ENCODE measurements around the gene CCNYL1. TPM values are rescaled to one million over a fixed set of nuclear protein-coding genes. Genes with fewer than 3 reads are reported as not detected.
"Not testable (repeated sequence)": the region's sequence is repeated elsewhere in the genome, so short reads cannot be mapped to it uniquely, and the experiment has no call there.

The CCNYL1 gene
- polyA plus RNA-seq, 1 donor = 19.6 TPM

- Histone ChIP-seq H3K27ac (ENCODE audit: low read length) (peak overlapping the region; percentile 14), H3K36me3 (ENCODE audit: control insufficient read depth, insufficient read depth, low read length) (peaks cover 14% of the 10 kb centered on the region), H3K9me3 (ENCODE audit: control insufficient read depth, low read depth, low read length) (no peaks in the 10 kb centered on the region), H3K4me1 (ENCODE audit: control insufficient read depth, insufficient read depth, low read length) (peaks cover 17% of the 10 kb centered on the region), H3K27me3 (ENCODE audit: control insufficient read depth, insufficient read depth, low read length) (no peaks in the 10 kb centered on the region), H3K4me3 (ENCODE audit: low read length) (no peak overlapping the region)
- peak in 1 of 2 donors; percentile 30 for DNase-seq
- no CpG with 5 or more reads among the region's 7 CpGs for WGBS (ENCODE audit: insufficient coverage, low lambda C conversion rate)
These were observed 38.9 kb downstream of the CCNYL1 start for GRCh38 chr2:207750345-207750744.

- WGBS (ENCODE audit: insufficient coverage, low lambda C conversion rate) = 83% methylated on average over 2 of the region's 2 CpGs
- H3K36me3 ChIP-seq (ENCODE audit: control insufficient read depth, insufficient read depth, low read length) = peaks cover 14% of the 10 kb centered on the region
- peak overlapping the region; percentile 14 for H3K27ac ChIP-seq (ENCODE audit: low read length)
- no peaks in the 10 kb centered on the region for H3K9me3 ChIP-seq (ENCODE audit: control insufficient read depth, low read depth, low read length)
- H3K4me1 ChIP-seq (ENCODE audit: control insufficient read depth, insufficient read depth, low read length) = peaks cover 17% of the 10 kb centered on the region
- no peaks in the 10 kb centered on the region for H3K27me3 ChIP-seq (ENCODE audit: control insufficient read depth, insufficient read depth, low read length)
- H3K4me3 ChIP-seq (ENCODE audit: low read length) = no peak overlapping the region
- DNase-seq = no peak
These were observed 39.4 kb downstream of the CCNYL1 start for GRCh38 chr2:207750876-207751275.

GRCh38 chr2:207753688-207754087 is 42.2 kb downstream of the CCNYL1 start:
- H3K27me3 ChIP-seq (ENCODE audit: control insufficient read depth, insufficient read depth, low read length); DNase-seq; H3K4me3 ChIP-seq (ENCODE audit: low read length); H3K9me3 ChIP-seq (ENCODE audit: control insufficient read depth, low read depth, low read length); H3K27ac ChIP-seq (ENCODE audit: low read length): not testable (repeated sequence)
- Histone ChIP-seq H3K36me3 (ENCODE audit: control insufficient read depth, insufficient read depth, low read length) (peaks cover 14% of the 10 kb centered on the region), H3K4me1 (ENCODE audit: control insufficient read depth, insufficient read depth, low read length) (peaks cover 18% of the 10 kb centered on the region)
- 100% methylated on average over 1 of the region's 2 CpGs for WGBS (ENCODE audit: insufficient coverage, low lambda C conversion rate)

GRCh38 chr2:207754498-207755383 is 43.3 kb downstream of the CCNYL1 start:
- H3K4me1 ChIP-seq (ENCODE audit: control insufficient read depth, insufficient read depth, low read length) = peaks cover 18% of the 10 kb centered on the region
- no peak for DNase-seq
- no peak overlapping the region for H3K27ac ChIP-seq (ENCODE audit: low read length)
- no peaks in the 10 kb centered on the region for H3K27me3 ChIP-seq (ENCODE audit: control insufficient read depth, insufficient read depth, low read length)
- H3K36me3 ChIP-seq (ENCODE audit: control insufficient read depth, insufficient read depth, low read length) = peaks cover 19% of the 10 kb centered on the region
- WGBS (ENCODE audit: insufficient coverage, low lambda C conversion rate) = 100% methylated on average over 3 of the region's 6 CpGs
- H3K4me3 ChIP-seq (ENCODE audit: low read length) = no peak overlapping the region
- no peaks in the 10 kb centered on the region for H3K9me3 ChIP-seq (ENCODE audit: control insufficient read depth, low read depth, low read length)

GRCh38 chr2:207758025-207758424 is 46.6 kb downstream of the CCNYL1 start:
- Histone ChIP-seq H3K27me3 (ENCODE audit: control insufficient read depth, insufficient read depth, low read length) (no peaks in the 10 kb centered on the region), H3K27ac (ENCODE audit: low read length) (peak overlapping the region; percentile 3), H3K4me1 (ENCODE audit: control insufficient read depth, insufficient read depth, low read length) (peaks cover 14% of the 10 kb centered on the region), H3K9me3 (ENCODE audit: control insufficient read depth, low read depth, low read length) (no peaks in the 10 kb centered on the region), H3K4me3 (ENCODE audit: low read length) (no peak overlapping the region), H3K36me3 (ENCODE audit: control insufficient read depth, insufficient read depth, low read length) (peaks cover 33% of the 10 kb centered on the region)
- DNase-seq = peak in 1 of 2 donors; percentile 71

GRCh38 chr2:207759890-207760289 is 48.5 kb downstream of the CCNYL1 start:
- DNase-seq = no peak
- H3K27me3 ChIP-seq (ENCODE audit: control insufficient read depth, insufficient read depth, low read length) = no peaks in the 10 kb centered on the region
- no peak overlapping the region for H3K27ac ChIP-seq (ENCODE audit: low read length)
- H3K4me1 ChIP-seq (ENCODE audit: control insufficient read depth, insufficient read depth, low read length) = peaks cover 32% of the 10 kb centered on the region
- no peak overlapping the region for H3K4me3 ChIP-seq (ENCODE audit: low read length)
- no CpG with 5 or more reads among the region's 2 CpGs for WGBS (ENCODE audit: insufficient coverage, low lambda C conversion rate)
- H3K9me3 ChIP-seq (ENCODE audit: control insufficient read depth, low read depth, low read length) = no peaks in the 10 kb centered on the region
- H3K36me3 ChIP-seq (ENCODE audit: control insufficient read depth, insufficient read depth, low read length) = peaks cover 37% of the 10 kb centered on the region

GRCh38 chr2:207760453-207760852 is 49.0 kb downstream of the CCNYL1 start:
- H3K4me3 ChIP-seq (ENCODE audit: low read length) = no peak overlapping the region
- peaks cover 34% of the 10 kb centered on the region for H3K36me3 ChIP-seq (ENCODE audit: control insufficient read depth, insufficient read depth, low read length)
- H3K4me1 ChIP-seq (ENCODE audit: control insufficient read depth, insufficient read depth, low read length) = peaks cover 36% of the 10 kb centered on the region
- no peak for DNase-seq
- no peak overlapping the region for H3K27ac ChIP-seq (ENCODE audit: low read length)
- no peaks in the 10 kb centered on the region for H3K9me3 ChIP-seq (ENCODE audit: control insufficient read depth, low read depth, low read length)
- WGBS (ENCODE audit: insufficient coverage, low lambda C conversion rate) = no CpG with 5 or more reads among the region's 2 CpGs
- H3K27me3 ChIP-seq (ENCODE audit: control insufficient read depth, insufficient read depth, low read length) = no peaks in the 10 kb centered on the region

GRCh38 chr2:207761426-207761825 is 50.0 kb downstream of the CCNYL1 start:
- WGBS (ENCODE audit: insufficient coverage, low lambda C conversion rate) = no CpG with 5 or more reads among the region's 3 CpGs
- peak in 1 of 2 donors; percentile 57 for DNase-seq
- Histone ChIP-seq H3K36me3 (ENCODE audit: control insufficient read depth, insufficient read depth, low read length) (peaks cover 34% of the 10 kb centered on the region), H3K27ac (ENCODE audit: low read length) (peak overlapping the region; percentile 11), H3K4me1 (ENCODE audit: control insufficient read depth, insufficient read depth, low read length) (peaks cover 36% of the 10 kb centered on the region)
- not testable (repeated sequence) for H3K9me3 ChIP-seq (ENCODE audit: control insufficient read depth, low read depth, low read length); H3K27me3 ChIP-seq (ENCODE audit: control insufficient read depth, insufficient read depth, low read length); H3K4me3 ChIP-seq (ENCODE audit: low read length)

- H3K4me3 ChIP-seq (ENCODE audit: low read length) = no peak overlapping the region
- H3K4me1 ChIP-seq (ENCODE audit: control insufficient read depth, insufficient read depth, low read length) = peaks cover 36% of the 10 kb centered on the region
- 93% methylated on average over 2 of the region's 8 CpGs for WGBS (ENCODE audit: insufficient coverage, low lambda C conversion rate)
- peak overlapping the region; percentile 11 for H3K27ac ChIP-seq (ENCODE audit: low read length)
- H3K27me3 ChIP-seq (ENCODE audit: control insufficient read depth, insufficient read depth, low read length) = no peaks in the 10 kb centered on the region
- no peak for DNase-seq
- peaks cover 36% of the 10 kb centered on the region for H3K36me3 ChIP-seq (ENCODE audit: control insufficient read depth, insufficient read depth, low read length)
- no peaks in the 10 kb centered on the region for H3K9me3 ChIP-seq (ENCODE audit: control insufficient read depth, low read depth, low read length)
These were observed 50.7 kb downstream of the CCNYL1 start for GRCh38 chr2:207762146-207762545.

- peak in 1 of 2 donors; percentile 59 for DNase-seq
- peaks cover 35% of the 10 kb centered on the region for H3K4me1 ChIP-seq (ENCODE audit: control insufficient read depth, insufficient read depth, low read length)
- 50% methylated on average over 1 of the region's 8 CpGs for WGBS (ENCODE audit: insufficient coverage, low lambda C conversion rate)
- H3K27me3 ChIP-seq (ENCODE audit: control insufficient read depth, insufficient read depth, low read length) = peaks cover 9% of the 10 kb centered on the region
- H3K36me3 ChIP-seq (ENCODE audit: control insufficient read depth, insufficient read depth, low read length) = peaks cover 43% of the 10 kb centered on the region
- peak overlapping the region; percentile 69 for H3K27ac ChIP-seq (ENCODE audit: low read length)
- no peak overlapping the region for H3K4me3 ChIP-seq (ENCODE audit: low read length)
- H3K9me3 ChIP-seq (ENCODE audit: control insufficient read depth, low read depth, low read length) = peaks cover 4% of the 10 kb centered on the region
These were observed 52.0 kb downstream of the CCNYL1 start for GRCh38 chr2:207763303-207763917.
